ENCODE results near the gene RBM17. TPM values are rescaled to one million over a fixed set of nuclear protein-coding genes. Genes with fewer than 3 reads are reported as not detected.

Gene RBM17
- total and polyA plus RNA-seq, 2 of the 13 experiments (the other 11 are each of a cell fraction or from before 2014, with no cell fraction given) = 30.7 to 77.5 TPM

GRCh38 chr10:6053816-6054631 lies 34.8 kb upstream of the RBM17 start (continued):
- TF ChIP-seq ZBTB40 (IDR thresholded peaks at IDR 0.05) (no peak), ZBTB40 (CRISPR knock-in tag; IDR thresholded peaks at IDR 0.05) (no peak), TFE3 (CRISPR knock-in tag; IDR thresholded peaks at IDR 0.05) (peak; percentile 93), RFXANK (CRISPR knock-in tag; IDR thresholded peaks at IDR 0.05) (no peak), NFE2L2 (IDR thresholded peaks at IDR 0.05; ENCODE audit: low read length) (no peak), MIER2 (CRISPR knock-in tag; IDR thresholded peaks at IDR 0.05) (no peak), ATRX (CRISPR knock-in tag; IDR thresholded peaks at IDR 0.05; ENCODE audit: borderline replicate concordance) (no peak), ZKSCAN8 (CRISPR knock-in tag; IDR thresholded peaks at IDR 0.05; ENCODE audit: borderline replicate concordance) (no peak), ZNF792 (CRISPR knock-in tag; IDR thresholded peaks at IDR 0.05) (no peak), TEF (CRISPR knock-in tag; IDR thresholded peaks at IDR 0.05) (no peak), ZNF331 (CRISPR knock-in tag; IDR thresholded peaks at IDR 0.05) (no peak), ZNF839 (CRISPR knock-in tag; IDR thresholded peaks at IDR 0.05; ENCODE audit: borderline replicate concordance) (no peak), TCF7 (IDR thresholded peaks at IDR 0.05; ENCODE audit: low read depth) (no peak), GRHL1 (CRISPR knock-in tag; conservative IDR thresholded peaks at IDR 0.05) (no peak), ZMYM4 (CRISPR knock-in tag; IDR thresholded peaks at IDR 0.05) (peak; percentile 63), CC2D1A (CRISPR knock-in tag; IDR thresholded peaks at IDR 0.05) (no peak), SMARCE1 (IDR thresholded peaks at IDR 0.05; ENCODE audit: borderline replicate concordance) (no peak)

Measured in HepG2 (cell line).